Central memory CD8-positive, alpha-beta T cell (primary cell): ENCODE measurements around the gene DYNLRB1.
A peak's percentile ranks its signal among the peaks of the same experiment; 100 is the strongest.

Experiments used
- ATAC-seq: fragments of 150-1000 bp; cut with Tn5 transposase; replicated peaks from 2 replicates; pipeline ENCODE4 v1.10.0; 2022; ENCODE audit warnings: mild to moderate bottlenecking, moderate FRiP score, moderate number of reproducible peaks; ENCODE audit not compliant: poor library complexity, severe bottlenecking; ENCODE audit errors: extremely low read depth
- DNase-seq, 2 donors: peaks; one replicate each; pipeline ENCODE4 v3.0.0; 2021; ENCODE audit warnings: low spot score in 2 of 2
- H3K27ac Mint-ChIP-seq: one replicate; pipeline ENCODE4 v1.8.0; 2022; ENCODE audit warnings: low read depth, mild to moderate bottlenecking, moderate library complexity, mixed read lengths
- H3K27me3 Mint-ChIP-seq: one replicate; pipeline ENCODE4 v1.8.0; 2022; ENCODE audit warnings: mixed read lengths
- H3K36me3 Mint-ChIP-seq: one replicate; pipeline ENCODE4 v1.8.0; 2022; ENCODE audit warnings: mild to moderate bottlenecking, moderate library complexity, mixed read lengths; ENCODE audit not compliant: insufficient read depth
- H3K4me1 Mint-ChIP-seq: one replicate; pipeline ENCODE4 v1.8.0; 2022; ENCODE audit warnings: mixed read lengths
- H3K4me3 Mint-ChIP-seq: one replicate; pipeline ENCODE4 v1.8.0; 2022; ENCODE audit warnings: mild to moderate bottlenecking, moderate library complexity, mixed read lengths
- H3K9me3 Mint-ChIP-seq: one replicate; pipeline ENCODE4 v1.8.0; 2022; ENCODE audit warnings: mixed read lengths

Gene DYNLRB1

GRCh38 chr20:34530342-34530741 lies 14.1 kb downstream of the DYNLRB1 start:
- peaks cover 34% of the 10 kb centered on the region for H3K4me1 Mint-ChIP-seq
- no peak overlapping the region for H3K4me3 Mint-ChIP-seq
- DNase-seq, result no peak
- no peaks in the 10 kb centered on the region for H3K9me3 Mint-ChIP-seq
- peaks cover 45% of the 10 kb centered on the region for H3K36me3 Mint-ChIP-seq
- no peak for ATAC-seq
- H3K27ac Mint-ChIP-seq, result peak overlapping the region; percentile 29
- no peaks in the 10 kb centered on the region for H3K27me3 Mint-ChIP-seq

GRCh38 chr20:34531608-34532265 lies 15.5 kb downstream of the DYNLRB1 start:
- no peak overlapping the region for H3K4me3 Mint-ChIP-seq
- DNase-seq, result no peak

GRCh38 chr20:34532320-34532719 lies 16.1 kb downstream of the DYNLRB1 start:
- Mint-ChIP-seq H3K27ac (no peak overlapping the region), H3K27me3 (no peaks in the 10 kb centered on the region), H3K4me1 (peaks cover 25% of the 10 kb centered on the region), H3K4me3 (no peak overlapping the region), H3K36me3 (peaks cover 46% of the 10 kb centered on the region), H3K9me3 (no peaks in the 10 kb centered on the region)
- ATAC-seq, result no peak
- no peak for DNase-seq

More at GRCh38 chr20:34531608-34532265, 15.5 kb downstream of the DYNLRB1 start:
- Mint-ChIP-seq H3K4me1 (peaks cover 25% of the 10 kb centered on the region), H3K27me3 (no peaks in the 10 kb centered on the region), H3K27ac (peak overlapping the region; percentile 50), H3K9me3 (no peaks in the 10 kb centered on the region), H3K36me3 (peaks cover 49% of the 10 kb centered on the region)
- ATAC-seq, result no peak

- no peak overlapping the region for H3K4me3 Mint-ChIP-seq
- H3K36me3 Mint-ChIP-seq, result peaks cover 44% of the 10 kb centered on the region
- H3K4me1 Mint-ChIP-seq, result peaks cover 25% of the 10 kb centered on the region
- DNase-seq, result no peak
- ATAC-seq, result no peak
- H3K9me3 Mint-ChIP-seq, result no peaks in the 10 kb centered on the region
- H3K27ac Mint-ChIP-seq, result no peak overlapping the region
- H3K27me3 Mint-ChIP-seq, result no peaks in the 10 kb centered on the region
Observed at GRCh38 chr20:34532756-34533155, 16.5 kb downstream of the DYNLRB1 start.

GRCh38 chr20:34534391-34535165 lies 18.4 kb downstream of the DYNLRB1 start:
- H3K27ac Mint-ChIP-seq, result no peak overlapping the region
- no peak for DNase-seq
- no peak for ATAC-seq
- H3K27me3 Mint-ChIP-seq, result no peaks in the 10 kb centered on the region
- peaks cover 37% of the 10 kb centered on the region for H3K36me3 Mint-ChIP-seq
- H3K4me1 Mint-ChIP-seq, result peaks cover 26% of the 10 kb centered on the region
- no peak overlapping the region for H3K4me3 Mint-ChIP-seq
- no peaks in the 10 kb centered on the region for H3K9me3 Mint-ChIP-seq

- peaks cover 32% of the 10 kb centered on the region for H3K36me3 Mint-ChIP-seq
Observed at GRCh38 chr20:34535301-34535840, 19.1 kb downstream of the DYNLRB1 start.

GRCh38 chr20:34535857-34536256 lies 19.6 kb downstream of the DYNLRB1 start:
- peaks cover 29% of the 10 kb centered on the region for H3K4me1 Mint-ChIP-seq
- no peak overlapping the region for H3K4me3 Mint-ChIP-seq
- peaks cover 33% of the 10 kb centered on the region for H3K36me3 Mint-ChIP-seq
- no peaks in the 10 kb centered on the region for H3K9me3 Mint-ChIP-seq
- DNase-seq (no peak), ATAC-seq (no peak)
- no peaks in the 10 kb centered on the region for H3K27me3 Mint-ChIP-seq
- H3K27ac Mint-ChIP-seq, result no peak overlapping the region

More at GRCh38 chr20:34535301-34535840, 19.1 kb downstream of the DYNLRB1 start:
- Mint-ChIP-seq H3K27me3 (no peaks in the 10 kb centered on the region), H3K9me3 (no peaks in the 10 kb centered on the region), H3K4me3 (no peak overlapping the region), H3K4me1 (peaks cover 29% of the 10 kb centered on the region), H3K27ac (no peak overlapping the region)
- DNase-seq (no peak), ATAC-seq (no peak)

GRCh38 chr20:34536798-34537394 lies 20.7 kb downstream of the DYNLRB1 start:
- no peak for DNase-seq
- H3K27ac Mint-ChIP-seq, result no peak overlapping the region
- H3K4me1 Mint-ChIP-seq, result peaks cover 29% of the 10 kb centered on the region
- no peaks in the 10 kb centered on the region for H3K9me3 Mint-ChIP-seq
- H3K4me3 Mint-ChIP-seq, result no peak overlapping the region
- peaks cover 34% of the 10 kb centered on the region for H3K36me3 Mint-ChIP-seq
- H3K27me3 Mint-ChIP-seq, result no peaks in the 10 kb centered on the region
- no peak for ATAC-seq

- no peak for DNase-seq
- ATAC-seq, result no peak
- no peak overlapping the region for H3K4me3 Mint-ChIP-seq
- peaks cover 31% of the 10 kb centered on the region for H3K4me1 Mint-ChIP-seq
- no peaks in the 10 kb centered on the region for H3K27me3 Mint-ChIP-seq
- no peak overlapping the region for H3K27ac Mint-ChIP-seq
- no peaks in the 10 kb centered on the region for H3K9me3 Mint-ChIP-seq
- peaks cover 34% of the 10 kb centered on the region for H3K36me3 Mint-ChIP-seq
Observed at GRCh38 chr20:34537651-34538050, 21.4 kb downstream of the DYNLRB1 start.

- DNase-seq (peak in 1 of 2 donors; percentile 35), ATAC-seq (no peak)
- Mint-ChIP-seq H3K9me3 (no peaks in the 10 kb centered on the region), H3K4me1 (peaks cover 31% of the 10 kb centered on the region), H3K36me3 (peaks cover 34% of the 10 kb centered on the region), H3K27me3 (no peaks in the 10 kb centered on the region), H3K4me3 (no peak overlapping the region), H3K27ac (peak overlapping the region; percentile 29)
Observed at GRCh38 chr20:34538671-34539123, 22.5 kb downstream of the DYNLRB1 start.

- H3K4me1 Mint-ChIP-seq, result peaks cover 29% of the 10 kb centered on the region
- no peak overlapping the region for H3K27ac Mint-ChIP-seq
- no peaks in the 10 kb centered on the region for H3K9me3 Mint-ChIP-seq
- no peak for ATAC-seq
- H3K4me3 Mint-ChIP-seq, result no peak overlapping the region
- H3K36me3 Mint-ChIP-seq, result peaks cover 29% of the 10 kb centered on the region
- H3K27me3 Mint-ChIP-seq, result no peaks in the 10 kb centered on the region
- DNase-seq, result no peak
Observed at GRCh38 chr20:34539756-34540155, 23.5 kb downstream of the DYNLRB1 start.

- no peaks in the 10 kb centered on the region for H3K9me3 Mint-ChIP-seq
- no peaks in the 10 kb centered on the region for H3K27me3 Mint-ChIP-seq
- DNase-seq (no peak), ATAC-seq (peak; percentile 61)
- H3K4me3 Mint-ChIP-seq, result peak overlapping the region; percentile 54
- H3K27ac Mint-ChIP-seq, result peak overlapping the region; percentile 97
- H3K36me3 Mint-ChIP-seq, result peaks cover 23% of the 10 kb centered on the region
- peaks cover 30% of the 10 kb centered on the region for H3K4me1 Mint-ChIP-seq
Observed at GRCh38 chr20:34540596-34541263, 24.5 kb downstream of the DYNLRB1 start.
